ENCODE measurements around the gene RGS19. TPM values are rescaled to one million over a fixed set of nuclear protein-coding genes. Genes with fewer than 3 reads are reported as not detected.

The RGS19 gene
- total and polyA plus RNA-seq, 2 of the 8 experiments (the other 6 are each of a cell fraction or from before 2014, with no cell fraction given), result 12.7 to 16.8 TPM

GRCh38 chr20:64038224-64038564 lies 41.1 kb downstream of the RGS19 start:
- peak overlapping the region; percentile 71; the same call in 1 of the 2 replicates for H4K8ac ChIP-seq (ENCODE audit: extremely low read depth, insufficient read depth, low read length)
- no peak overlapping the region for H2BK120ac ChIP-seq (replicated peaks; ENCODE audit: low read depth, low read length)
- no peak overlapping the region for H3K4ac ChIP-seq (replicated peaks; ENCODE audit: insufficient read length, low read depth, low read length)
- no peak overlapping the region for H3K27ac ChIP-seq (ENCODE audit: low read depth, low read length)
- peak overlapping the region; percentile 8 to 74 for H3K4me2 ChIP-seq (ENCODE audit: insufficient read depth in 1 of 2, low read depth in 2 of 2, low read length in 2 of 2)
- no peak overlapping the region for H2AK5ac ChIP-seq (ENCODE audit: low read depth, low read length)
- H2AFZ ChIP-seq (ENCODE audit: low read length), result no peak overlapping the region
- H3K56ac ChIP-seq (replicated peaks; ENCODE audit: insufficient read length, low read depth, low read length), result no peak overlapping the region
- H3K4me3 ChIP-seq (ENCODE audit: extremely low read depth in 1 of 4, insufficient read depth in 2 of 4, low read depth in 3 of 4, low read length in 4 of 4), result peak overlapping the region; percentile 35 to 73 (median 48)
- H3K27me3 ChIP-seq (replicated peaks in 1 of 4; ENCODE audit: control insufficient read depth in 3 of 4, extremely low read depth in 1 of 4, insufficient read depth in 3 of 4, low read length in 3 of 4), result peaks cover 16 to 51% (median 44%) of the 10 kb centered on the region in 4 experiments
- H2BK12ac ChIP-seq (ENCODE audit: low read depth, low read length), result no peak overlapping the region
- no peak overlapping the region for H3K14ac ChIP-seq (ENCODE audit: insufficient read length)
- DNase-seq (ENCODE audit: low read depth in 1 of 2, low spot score in 2 of 2), result no peak
- 12% methylated on average over 5 of the region's 30 CpGs; no CpG with 5 or more reads in 1 of the 2 experiments for WGBS, 2 experiments (ENCODE audit: extremely low coverage in 1 of 2, insufficient coverage in 1 of 2, insufficient read length in 1 of 2, insufficient replicate concordance in 2 of 2, low coverage in 1 of 2, low lambda C conversion rate in 2 of 2, missing lambda C conversion rate in 1 of 2)
- no peaks in the 10 kb centered on the region; a peak in 2 of 8 replicates for H3K36me3 ChIP-seq (ENCODE audit: control insufficient read depth in 2 of 4, insufficient read depth in 4 of 4, low read length in 3 of 4)
- H3K79me2 ChIP-seq (ENCODE audit: control insufficient read depth in 1 of 2, insufficient read depth in 2 of 2, low read length in 2 of 2), result no peaks in the 10 kb centered on the region
- no peak overlapping the region for H2BK5ac ChIP-seq (ENCODE audit: low read depth, low read length)
- FAIRE-seq, result no peak
- no peak overlapping the region for H4K91ac ChIP-seq (replicated peaks; ENCODE audit: insufficient read length, low read length)
- H3K9ac ChIP-seq (replicated peaks in 1 of 4; ENCODE audit: extremely low read depth in 1 of 4, low read depth in 3 of 4, low read length in 3 of 4), result no peak overlapping the region
- peaks cover 0 to 3% of the 10 kb centered on the region in 2 experiments for H4K20me1 ChIP-seq (replicated peaks in 1 of 2; ENCODE audit: control insufficient read depth in 1 of 2, insufficient read depth in 2 of 2, low read length in 2 of 2)
- no peak overlapping the region for H4K5ac ChIP-seq (ENCODE audit: insufficient read length, low read depth, low read length)
- H2BK20ac ChIP-seq (ENCODE audit: low read length), result no peak overlapping the region
- H3K4me1 ChIP-seq (replicated peaks in 1 of 4; ENCODE audit: control insufficient read depth in 3 of 4, insufficient read depth in 4 of 4, low read length in 3 of 4), result peaks cover 0 to 23% (median 17%) of the 10 kb centered on the region in 4 experiments; a peak in 6 of 7 replicates
- ChIA-PET CTCF (ENCODE audit: partially characterized antibody) (interaction anchor here (0.9 to 7.3 kb wide), 16 partner anchors 12 to 347 kb away, joined by 3 to 73 read pairs (median 6); partner anchors contain the start of genes PRPF6, SAMD10, SOX18 and TCEA2), POLR2A (ENCODE audit: partially characterized antibody) (interaction anchor here (1.0 to 3.5 kb wide), 7 partner anchors 9 to 385 kb away, joined by 3 to 24 read pairs (median 4); partner anchors contain the start of genes SOX18, STMN3 and TCEA2)
- H2BK15ac ChIP-seq (ENCODE audit: low read length), result no peak overlapping the region
- H3K9me3 ChIP-seq (ENCODE audit: insufficient read depth in 2 of 2, low read depth in 1 of 2, low read length in 1 of 2), result no peaks in the 10 kb centered on the region
- no peak overlapping the region for H3K23ac ChIP-seq (ENCODE audit: insufficient read length)
- H3K79me1 ChIP-seq (ENCODE audit: low read depth, low read length), result no peaks in the 10 kb centered on the region; the same call in 1 of the 2 replicates
- H3K18ac ChIP-seq (ENCODE audit: extremely low read depth, low read length), result no peak overlapping the region
- H3K23me2 ChIP-seq (ENCODE audit: low read depth, low read length), result peaks cover 3% of the 10 kb centered on the region; the same call in 1 of the 2 replicates
- TF ChIP-seq POLR2A (IDR thresholded peaks at IDR 0.05; ENCODE audit: control extremely low read depth in 1 of 2, low read depth in 2 of 2, low read length in 2 of 2) (no peak), EZH2 (IDR thresholded peaks at IDR 0.05; ENCODE audit: low read depth, low read length, severe bottlenecking) (peak; percentile 49), SUZ12 (IDR thresholded peaks at IDR 0.05; ENCODE audit: low read length) (peak; percentile 20; the same call in 1 of the 2 replicates), ATF3 (IDR thresholded peaks at IDR 0.05; ENCODE audit: insufficient read depth, low read depth, low read length) (no peak), KDM4A (IDR thresholded peaks at IDR 0.05; ENCODE audit: low read depth, low read length, severe bottlenecking) (peak; percentile 37), CTCF (IDR thresholded peaks at IDR 0.05; ENCODE audit: control extremely low read depth in 1 of 3, insufficient read depth in 1 of 3, low read depth in 1 of 3, low read length in 3 of 3) (peak in 1 of 3 experiments; percentile 19; a peak in 1 of 4 replicates), GABPA (IDR thresholded peaks at IDR 0.05; ENCODE audit: borderline replicate concordance, insufficient read depth, low read length) (peak; percentile 39; the same call in 1 of the 2 replicates), E2F6 (IDR thresholded peaks at IDR 0.05) (no peak)
